ENCODE results near the gene MAST4.

GRCh38 chr5:67214707-67215447, 618.7 kb downstream of the MAST4 start:
- no peak for TF ChIP-seq POLR2AphosphoS5 (IDR thresholded peaks at IDR 0.05; ENCODE audit: low read depth, low read length)
- no peak for TF ChIP-seq POLR2A (IDR thresholded peaks at IDR 0.05; ENCODE audit: low read depth, low read length)
- no peak for TF ChIP-seq TAF1 (IDR thresholded peaks at IDR 0.05; ENCODE audit: borderline replicate concordance, low read depth, low read length)

Data from GM12892 (cell line).